ENCODE results near the gene SSH2. TPM values are rescaled to one million over a fixed set of nuclear protein-coding genes. Genes with fewer than 3 reads are reported as not detected.
A peak's percentile ranks its signal among the peaks of the same experiment; 100 is the strongest.

The SSH2 gene
- total RNA-seq, 1 donor from 2014 or later, result 72.0 TPM

GRCh38 chr17:29778956-29779811 is 150.8 kb downstream of the SSH2 start:
- no peaks in the 10 kb centered on the region for H3K9me3 ChIP-seq
- no peak overlapping the region for H3K27ac ChIP-seq
- H3K36me3 ChIP-seq, result no peaks in the 10 kb centered on the region
- intact Hi-C loops (cut with DNase I), result loop anchor here (10.0 kb wide), 1 partner anchor 144 kb away; no protein-coding TSS in a partner anchor
- no peaks in the 10 kb centered on the region for H3K27me3 ChIP-seq
- DNase-seq (peak; percentile 73), ATAC-seq (peak; percentile 98)
- peaks cover 4% of the 10 kb centered on the region for H3K4me1 ChIP-seq
- H3K4me3 ChIP-seq, result no peak overlapping the region
- TF ChIP-seq CTCF (IDR thresholded peaks at IDR 0.05), result peak; percentile 80

GRCh38 chr17:29777663-29778062 is 152.4 kb downstream of the SSH2 start:
- Histone ChIP-seq H3K27ac (no peak overlapping the region), H3K9me3 (no peaks in the 10 kb centered on the region), H3K27me3 (no peaks in the 10 kb centered on the region), H3K4me3 (no peak overlapping the region), H3K36me3 (no peaks in the 10 kb centered on the region), H3K4me1 (peaks cover 4% of the 10 kb centered on the region)
- no peak for ATAC-seq
- DNase-seq, result no peak
- no peak for TF ChIP-seq CTCF (IDR thresholded peaks at IDR 0.05)
- intact Hi-C loops (cut with DNase I), result loop anchor here (10.0 kb wide), 1 partner anchor 143 kb away; no protein-coding TSS in a partner anchor

GRCh38 chr17:29776026-29776425 is 154.0 kb downstream of the SSH2 start:
- peaks cover 4% of the 10 kb centered on the region for H3K4me1 ChIP-seq
- no peaks in the 10 kb centered on the region for H3K9me3 ChIP-seq
- H3K4me3 ChIP-seq, result no peak overlapping the region
- H3K27ac ChIP-seq, result no peak overlapping the region
- DNase-seq (no peak), ATAC-seq (no peak)
- intact Hi-C loops (cut with DNase I), result loop anchor here (10.0 kb wide), 1 partner anchor 141 kb away; no protein-coding TSS in a partner anchor
- no peaks in the 10 kb centered on the region for H3K27me3 ChIP-seq
- H3K36me3 ChIP-seq, result no peaks in the 10 kb centered on the region
- no peak for TF ChIP-seq CTCF (IDR thresholded peaks at IDR 0.05)

GRCh38 chr17:29772981-29773380 is 157.0 kb downstream of the SSH2 start:
- no peaks in the 10 kb centered on the region for H3K36me3 ChIP-seq
- no peak overlapping the region for H3K4me3 ChIP-seq
- H3K4me1 ChIP-seq, result no peaks in the 10 kb centered on the region
- no peak for ATAC-seq
- TF ChIP-seq CTCF (IDR thresholded peaks at IDR 0.05), result no peak
- H3K27me3 ChIP-seq, result no peaks in the 10 kb centered on the region
- H3K9me3 ChIP-seq, result no peaks in the 10 kb centered on the region
- H3K27ac ChIP-seq, result no peak overlapping the region
- intact Hi-C loops (cut with DNase I), result loop anchor here (10.0 kb wide), 1 partner anchor 138 kb away; no protein-coding TSS in a partner anchor
- no peak for DNase-seq

- DNase-seq (no peak), ATAC-seq (no peak)
- H3K9me3 ChIP-seq, result no peaks in the 10 kb centered on the region
- intact Hi-C loops (cut with DNase I), result loop anchor here (10.0 kb wide), 1 partner anchor 137 kb away; no protein-coding TSS in a partner anchor
- no peak for TF ChIP-seq CTCF (IDR thresholded peaks at IDR 0.05)
- H3K4me1 ChIP-seq, result no peaks in the 10 kb centered on the region
- H3K4me3 ChIP-seq, result no peak overlapping the region
- H3K27me3 ChIP-seq, result no peaks in the 10 kb centered on the region
- H3K27ac ChIP-seq, result no peak overlapping the region
- H3K36me3 ChIP-seq, result no peaks in the 10 kb centered on the region
Observed at GRCh38 chr17:29771546-29771945, 158.5 kb downstream of the SSH2 start.
